GM18951 (cell line): ENCODE measurements around the gene CRTAP.
"Not testable (repeated sequence)": the region's sequence is repeated elsewhere in the genome, so short reads cannot be mapped to it uniquely, and the experiment has no call there.

ENCODE experiments used
- POLR2A ChIP-seq: IDR thresholded peaks from 4 replicates; pipeline ENCODE4 v1.6.1; 2011; ENCODE audit warnings: mild to moderate bottlenecking; ENCODE audit not compliant: insufficient read length, insufficient read depth; ENCODE audit errors: extremely low read depth
- in situ Hi-C: fragments of 300-500 bp; cut with MboI; formaldehyde crosslinking; loops from one replicate; pipeline ENCODE4 v1.12.0; 2022; ENCODE audit warnings: low sequenced_read_pairs, mixed read lengths, inconsistent platforms; ENCODE audit not compliant: unreplicated experiment

CRTAP gene

GRCh38 chr3:33105341-33105948, 8.4 kb upstream of the CRTAP start:
- in situ Hi-C loops, result no loop called here
- no peak for TF ChIP-seq POLR2A

GRCh38 chr3:33106854-33107253, 7.0 kb upstream of the CRTAP start:
- in situ Hi-C loops, result not testable (repeated sequence)

GRCh38 chr3:33111581-33111980, 2.2 kb upstream of the CRTAP start:
- in situ Hi-C loops, result no loop called here
- no peak for TF ChIP-seq POLR2A

DNA sequence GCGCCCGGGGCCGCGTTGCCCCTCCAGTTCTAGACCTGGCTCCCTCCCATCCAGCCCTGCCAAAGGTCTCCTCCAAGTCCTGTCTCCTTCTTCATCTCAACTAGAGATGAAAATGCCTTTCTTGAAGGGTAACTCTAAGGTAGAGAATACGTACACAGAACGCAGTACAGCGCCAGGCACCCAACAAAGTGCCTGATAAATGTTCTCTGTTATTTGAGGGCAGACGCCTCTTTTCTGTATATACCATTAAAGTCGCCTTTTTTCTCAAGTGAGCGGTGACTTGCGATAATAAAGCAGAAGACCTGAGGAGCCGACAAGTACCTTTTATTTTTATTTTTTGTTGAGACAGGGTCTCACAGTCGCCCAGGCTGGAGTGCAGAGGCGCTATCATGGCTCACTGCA, 809 bp downstream of the CRTAP start:
- in situ Hi-C loops, result no loop called here
- TF ChIP-seq POLR2A, result no peak

DNA sequence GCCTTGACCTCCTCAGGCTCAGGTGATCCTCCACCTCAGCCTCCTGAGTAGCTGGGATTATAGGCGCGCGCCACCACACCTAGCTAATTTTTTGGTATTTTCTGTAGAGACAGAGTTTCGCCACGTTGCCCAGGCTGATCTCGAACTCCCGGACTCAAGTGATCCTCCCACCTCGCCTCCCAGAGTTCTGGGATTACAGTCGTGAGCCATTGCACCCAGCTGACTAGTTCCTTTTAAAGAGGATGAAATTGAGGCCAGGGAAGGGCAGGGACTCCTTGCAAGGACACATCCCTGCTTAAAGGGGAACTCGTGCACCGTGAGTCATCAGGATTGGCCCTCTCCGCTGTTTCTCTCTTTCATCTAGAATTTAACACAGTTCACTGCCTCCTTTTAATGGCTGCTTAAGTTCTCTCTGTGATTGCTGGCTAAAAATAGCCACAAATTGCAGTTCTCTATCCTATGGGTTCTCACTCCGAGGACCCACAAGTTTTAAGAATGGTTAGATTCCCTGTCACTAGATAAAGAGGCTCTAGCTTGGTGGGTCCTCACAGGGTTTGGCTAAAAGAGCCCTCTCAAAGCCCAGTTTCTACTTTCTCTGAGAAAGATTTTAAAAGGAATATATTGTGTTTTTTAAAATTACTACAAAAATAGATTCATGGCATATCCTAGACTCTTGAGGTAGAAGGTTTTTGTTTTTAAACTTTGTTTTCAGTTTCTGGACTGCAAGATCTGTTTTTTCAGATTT, 1.4 kb downstream of the CRTAP start:
- in situ Hi-C loops, result no loop called here
- no peak for TF ChIP-seq POLR2A

DNA sequence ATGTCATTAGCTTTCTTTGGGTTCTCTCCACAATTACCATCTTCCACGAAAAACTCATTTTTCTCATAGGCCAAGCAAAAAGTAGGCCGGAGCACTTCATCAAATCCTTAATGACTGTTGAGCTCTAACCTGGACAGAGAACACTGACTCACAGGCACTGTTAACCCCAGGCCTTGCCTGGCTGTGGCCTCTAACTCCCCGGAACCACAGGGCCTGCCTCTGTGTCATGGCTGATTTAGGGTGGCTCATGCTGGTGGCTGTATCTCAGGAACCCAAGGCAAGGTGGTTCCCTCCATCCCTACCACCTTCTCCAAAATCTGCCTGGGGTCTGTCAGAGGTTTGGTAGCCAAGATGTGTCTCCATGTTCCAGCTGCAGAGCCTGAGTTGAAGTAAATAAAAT, 3.6 kb downstream of the CRTAP start:
- in situ Hi-C loops, result no loop called here

DNA sequence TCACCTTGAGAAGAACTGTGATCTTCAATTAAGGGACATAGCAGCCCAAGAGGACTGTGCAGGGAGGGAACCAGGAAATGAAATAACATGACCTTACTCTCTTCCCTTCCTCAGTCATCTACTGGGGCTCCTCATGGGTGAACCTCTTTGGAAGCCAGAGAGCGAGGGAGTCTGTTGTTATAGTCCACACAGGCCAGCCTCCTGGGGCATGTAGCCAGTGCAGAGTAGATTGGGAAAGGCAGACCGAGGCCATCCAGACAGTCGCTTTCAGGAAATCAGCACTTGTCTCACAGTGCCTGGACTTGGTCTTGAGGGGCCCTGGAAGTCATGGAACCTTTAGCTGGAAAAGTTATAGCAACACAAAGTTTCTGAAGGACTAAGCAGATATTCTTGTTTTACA, 6.1 kb downstream of the CRTAP start:
- no peak for TF ChIP-seq POLR2A
- in situ Hi-C loops, result no loop called here

More for the DNA sequence above, 3.6 kb downstream of the CRTAP start:
- no peak for TF ChIP-seq POLR2A

- TF ChIP-seq POLR2A, result no peak
- in situ Hi-C loops, result no loop called here
Measured at GRCh38 chr3:33122991-33123390, 9.2 kb downstream of the CRTAP start.

DNA sequence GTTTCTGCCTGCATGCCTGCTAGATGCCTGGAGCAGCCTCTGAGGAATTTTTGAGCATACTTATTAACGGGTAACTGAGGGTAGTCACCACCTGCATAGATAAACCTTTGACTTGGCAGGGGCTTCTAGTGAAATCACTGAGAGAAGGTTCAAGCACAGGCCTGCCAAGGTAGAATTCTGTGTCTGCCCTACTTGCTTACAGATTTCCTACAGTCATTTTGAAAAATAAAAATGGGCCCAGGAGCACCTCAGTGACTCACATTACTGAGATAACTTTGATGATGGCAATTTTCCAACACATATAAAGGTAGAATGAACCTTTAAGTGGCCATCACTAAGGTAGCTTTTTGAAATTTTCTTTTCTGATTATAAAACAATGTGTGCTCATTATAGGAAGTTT, 10.8 kb downstream of the CRTAP start:
- in situ Hi-C loops, result loop anchor here (25.0 kb wide), 1 partner anchor 663 kb away; the partner anchor contains the start of gene PDCD6IP
- TF ChIP-seq POLR2A, result no peak

DNA sequence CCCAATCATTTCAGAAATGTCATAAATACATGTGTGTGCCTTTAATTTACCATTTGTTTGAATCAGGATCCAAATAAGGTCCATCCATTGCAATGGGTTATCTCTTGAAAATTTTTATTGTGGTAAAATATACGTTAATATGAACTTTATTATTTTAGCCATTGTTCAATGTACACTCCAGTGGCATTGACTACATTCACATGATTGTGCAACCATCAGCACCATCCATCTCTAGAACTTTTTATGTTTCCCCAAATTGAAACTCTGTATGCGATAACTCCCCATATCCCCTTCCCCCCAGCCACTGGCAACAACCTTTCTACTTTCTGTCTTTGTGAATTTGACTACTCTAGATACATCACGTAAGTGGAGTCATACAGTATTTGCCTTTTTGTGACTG, 12.0 kb downstream of the CRTAP start:
- in situ Hi-C loops, result loop anchor here (25.0 kb wide), 1 partner anchor 661 kb away; the partner anchor contains the start of gene PDCD6IP

GRCh38 chr3:33128706-33129105, 14.9 kb downstream of the CRTAP start:
- no peak for TF ChIP-seq POLR2A
- in situ Hi-C loops, result loop anchor here (25.0 kb wide), 1 partner anchor 659 kb away; the partner anchor contains the start of gene PDCD6IP

More for the DNA sequence above, 12.0 kb downstream of the CRTAP start:
- TF ChIP-seq POLR2A, result no peak

GRCh38 chr3:33130144-33130543, 16.3 kb downstream of the CRTAP start:
- TF ChIP-seq POLR2A, result no peak
- in situ Hi-C loops, result loop anchor here (25.0 kb wide), 1 partner anchor 657 kb away; the partner anchor contains the start of gene PDCD6IP

- TF ChIP-seq POLR2A, result no peak
- in situ Hi-C loops, result loop anchor here (25.0 kb wide), 1 partner anchor 656 kb away; the partner anchor contains the start of gene PDCD6IP
Measured at GRCh38 chr3:33131331-33132018, 17.7 kb downstream of the CRTAP start.
